ENCODE data around the gene BTBD9.

The BTBD9 gene

GRCh38 chr6:38302081-38302480 lies 337.6 kb downstream of the BTBD9 start:
- H3K4me3 ChIP-seq (ENCODE audit: low read depth in 1 of 2, low read length in 2 of 2) = no peak overlapping the region
- DNase-seq = no peak
- no peak overlapping the region for H3K4me2 ChIP-seq (ENCODE audit: insufficient read depth, low read length)
- no peaks in the 10 kb centered on the region for H3K9me3 ChIP-seq (ENCODE audit: insufficient read depth, low read length, severe bottlenecking)
- no peak overlapping the region for H2AFZ ChIP-seq (ENCODE audit: low read depth, low read length)
- no peaks in the 10 kb centered on the region for H3K27me3 ChIP-seq (ENCODE audit: insufficient read depth, low read length, poor library complexity)
- H3K4me1 ChIP-seq (ENCODE audit: insufficient read depth, low read length) = peaks cover 11% of the 10 kb centered on the region
- H4K20me1 ChIP-seq (ENCODE audit: insufficient read depth, low read length) = no peaks in the 10 kb centered on the region
- no peak overlapping the region for H3K9ac ChIP-seq (ENCODE audit: low read depth, low read length)
- TF ChIP-seq EZH2 (IDR thresholded peaks at IDR 0.05; ENCODE audit: borderline replicate concordance, low read depth, low read length, severe bottlenecking) (no peak), CTCF (IDR thresholded peaks at IDR 0.05; ENCODE audit: borderline replicate concordance, extremely low read depth, low read length, poor library complexity, severe bottlenecking) (no peak)
- no peak for ATAC-seq (ENCODE audit: insufficient read depth, low read depth)
- no peaks in the 10 kb centered on the region for H3K36me3 ChIP-seq (ENCODE audit: insufficient read depth, low read length)
- no peak overlapping the region for H3K27ac ChIP-seq (ENCODE audit: low read length)
- no peaks in the 10 kb centered on the region for H3K79me2 ChIP-seq (ENCODE audit: insufficient read depth, low read length)

- H3K27ac ChIP-seq (ENCODE audit: low read length) = no peak overlapping the region
- H3K9me3 ChIP-seq (ENCODE audit: insufficient read depth, low read length, severe bottlenecking) = no peaks in the 10 kb centered on the region
- H3K79me2 ChIP-seq (ENCODE audit: insufficient read depth, low read length) = no peaks in the 10 kb centered on the region
- H4K20me1 ChIP-seq (ENCODE audit: insufficient read depth, low read length) = no peaks in the 10 kb centered on the region
- H3K9ac ChIP-seq (ENCODE audit: low read depth, low read length) = no peak overlapping the region
- H3K27me3 ChIP-seq (ENCODE audit: insufficient read depth, low read length, poor library complexity) = no peaks in the 10 kb centered on the region
- H3K36me3 ChIP-seq (ENCODE audit: insufficient read depth, low read length) = no peaks in the 10 kb centered on the region
- H3K4me1 ChIP-seq (ENCODE audit: insufficient read depth, low read length) = no peaks in the 10 kb centered on the region
- H2AFZ ChIP-seq (ENCODE audit: low read depth, low read length) = no peak overlapping the region
- no peak for DNase-seq
- ATAC-seq (ENCODE audit: insufficient read depth, low read depth) = no peak
- TF ChIP-seq EZH2 (IDR thresholded peaks at IDR 0.05; ENCODE audit: borderline replicate concordance, low read depth, low read length, severe bottlenecking) = no peak
- no peak for TF ChIP-seq CTCF (IDR thresholded peaks at IDR 0.05; ENCODE audit: borderline replicate concordance, extremely low read depth, low read length, poor library complexity, severe bottlenecking)
- no peak overlapping the region for H3K4me3 ChIP-seq (ENCODE audit: low read depth in 1 of 2, low read length in 2 of 2)
- no peak overlapping the region for H3K4me2 ChIP-seq (ENCODE audit: insufficient read depth, low read length)
Measured at GRCh38 chr6:38290133-38290799, 349.5 kb downstream of the BTBD9 start.

- Histone ChIP-seq H3K79me2 (ENCODE audit: insufficient read depth, low read length) (no peaks in the 10 kb centered on the region), H3K4me3 (ENCODE audit: low read depth in 1 of 2, low read length in 2 of 2) (no peak overlapping the region), H2AFZ (ENCODE audit: low read depth, low read length) (no peak overlapping the region), H3K4me2 (ENCODE audit: insufficient read depth, low read length) (no peak overlapping the region), H3K9ac (ENCODE audit: low read depth, low read length) (no peak overlapping the region), H4K20me1 (ENCODE audit: insufficient read depth, low read length) (no peaks in the 10 kb centered on the region; the same call in 1 of the 2 replicates), H3K36me3 (ENCODE audit: insufficient read depth, low read length) (no peaks in the 10 kb centered on the region), H3K4me1 (ENCODE audit: insufficient read depth, low read length) (no peaks in the 10 kb centered on the region), H3K27ac (ENCODE audit: low read length) (no peak overlapping the region), H3K9me3 (ENCODE audit: insufficient read depth, low read length, severe bottlenecking) (no peaks in the 10 kb centered on the region), H3K27me3 (ENCODE audit: insufficient read depth, low read length, poor library complexity) (no peaks in the 10 kb centered on the region)
- TF ChIP-seq EZH2 (IDR thresholded peaks at IDR 0.05; ENCODE audit: borderline replicate concordance, low read depth, low read length, severe bottlenecking) (no peak), CTCF (IDR thresholded peaks at IDR 0.05; ENCODE audit: borderline replicate concordance, extremely low read depth, low read length, poor library complexity, severe bottlenecking) (no peak)
- ATAC-seq (ENCODE audit: insufficient read depth, low read depth) (no peak), DNase-seq (no peak)
Measured at GRCh38 chr6:38287487-38287886, 352.2 kb downstream of the BTBD9 start.

Data from DND-41 (cell line).